ENCODE results near the gene TBC1D19.

The TBC1D19 gene

GRCh38 chr4:26803211-26803861 lies 219.5 kb downstream of the TBC1D19 start:
- H3K36me3 Mint-ChIP-seq (ENCODE audit: low read depth), result no peaks in the 10 kb centered on the region
- no peak overlapping the region for H3K4me3 Mint-ChIP-seq
- no peak overlapping the region for H3K27ac Mint-ChIP-seq
- no peaks in the 10 kb centered on the region for H3K4me1 Mint-ChIP-seq (ENCODE audit: low read depth)
- DNase-seq, result no peak
- no peaks in the 10 kb centered on the region for H3K27me3 Mint-ChIP-seq
- peaks cover 4% of the 10 kb centered on the region for H3K9me3 Mint-ChIP-seq

- DNase-seq, result no peak
- Mint-ChIP-seq H3K4me3 (no peak overlapping the region), H3K4me1 (ENCODE audit: low read depth) (no peaks in the 10 kb centered on the region), H3K36me3 (ENCODE audit: low read depth) (no peaks in the 10 kb centered on the region), H3K27ac (no peak overlapping the region), H3K9me3 (no peaks in the 10 kb centered on the region), H3K27me3 (no peaks in the 10 kb centered on the region)
These were observed 220.6 kb downstream of the TBC1D19 start for GRCh38 chr4:26804451-26804850.

- Mint-ChIP-seq H3K9me3 (no peaks in the 10 kb centered on the region), H3K4me3 (no peak overlapping the region), H3K36me3 (ENCODE audit: low read depth) (no peaks in the 10 kb centered on the region), H3K27ac (no peak overlapping the region), H3K27me3 (no peaks in the 10 kb centered on the region), H3K4me1 (ENCODE audit: low read depth) (no peaks in the 10 kb centered on the region)
- DNase-seq, result no peak
These were observed 221.0 kb downstream of the TBC1D19 start for GRCh38 chr4:26804925-26805324.

Measured in activated T-cell treated with anti-CD3 and anti-CD28 coated beads, Interleukin-2, amount 50 U/mL, for 24 hours (primary cell).